ENCODE data around the gene RGS7.

Gene RGS7

GRCh38 chr1:241215203-241215602, 141.8 kb downstream of the RGS7 start:
- CTCF ChIA-PET = no interaction called here
- no peak for TF ChIP-seq CTCF (conservative IDR thresholded peaks at IDR 0.05; ENCODE audit: low read depth)
- DNase-seq (ENCODE audit: low spot score) = peak; percentile 16
- POLR2A ChIA-PET (ENCODE audit: low non-redundant PET) = no interaction called here
- no peak overlapping the region for H3K27ac ChIP-seq

- no peak for TF ChIP-seq CTCF (conservative IDR thresholded peaks at IDR 0.05; ENCODE audit: low read depth)
- ChIA-PET CTCF (no interaction called here), POLR2A (ENCODE audit: low non-redundant PET) (no interaction called here)
- H3K27ac ChIP-seq = no peak overlapping the region
- peak; percentile 66 for DNase-seq (ENCODE audit: low spot score)
Observed at GRCh38 chr1:241213139-241213538, 143.9 kb downstream of the RGS7 start.

GRCh38 chr1:241212628-241213027, 144.4 kb downstream of the RGS7 start:
- DNase-seq (ENCODE audit: low spot score) = no peak
- H3K27ac ChIP-seq = no peak overlapping the region
- ChIA-PET POLR2A (ENCODE audit: low non-redundant PET) (no interaction called here), CTCF (interaction anchor here (0.6 to 0.7 kb wide), 2 partner anchors 23 to 88 kb away, joined by 3 read pairs; no protein-coding TSS in a partner anchor)
- no peak for TF ChIP-seq CTCF (conservative IDR thresholded peaks at IDR 0.05; ENCODE audit: low read depth)

GRCh38 chr1:241208910-241209379, 148.1 kb downstream of the RGS7 start:
- no peak for TF ChIP-seq CTCF (conservative IDR thresholded peaks at IDR 0.05; ENCODE audit: low read depth)
- no peak overlapping the region for H3K27ac ChIP-seq
- ChIA-PET CTCF (no interaction called here), POLR2A (ENCODE audit: low non-redundant PET) (no interaction called here)
- no peak for DNase-seq (ENCODE audit: low spot score)

- ChIA-PET POLR2A (ENCODE audit: low non-redundant PET) (no interaction called here), CTCF (no interaction called here)
- DNase-seq (ENCODE audit: low spot score) = no peak
- no peak overlapping the region for H3K27ac ChIP-seq
- TF ChIP-seq CTCF (conservative IDR thresholded peaks at IDR 0.05; ENCODE audit: low read depth) = no peak
Observed at GRCh38 chr1:241203817-241204216, 153.2 kb downstream of the RGS7 start.

GRCh38 chr1:241202401-241202800, 154.6 kb downstream of the RGS7 start:
- CTCF ChIA-PET = no interaction called here
- no peak for TF ChIP-seq CTCF (conservative IDR thresholded peaks at IDR 0.05; ENCODE audit: low read depth)

GRCh38 chr1:241186716-241187115, 170.3 kb downstream of the RGS7 start:
- DNase-seq (ENCODE audit: low spot score) = no peak
- ChIA-PET CTCF (interaction anchor here (0.6 kb wide), 1 partner anchor 542 kb away, joined by 3 read pairs; no protein-coding TSS in a partner anchor), POLR2A (ENCODE audit: low non-redundant PET) (no interaction called here)
- no peak for TF ChIP-seq CTCF (conservative IDR thresholded peaks at IDR 0.05; ENCODE audit: low read depth)
- no peak overlapping the region for H3K27ac ChIP-seq

More at GRCh38 chr1:241202401-241202800, 154.6 kb downstream of the RGS7 start:
- POLR2A ChIA-PET (ENCODE audit: low non-redundant PET) = no interaction called here
- no peak overlapping the region for H3K27ac ChIP-seq
- DNase-seq (ENCODE audit: low spot score) = no peak
